AG04450 (cell line): ENCODE measurements around the gene TRIM5. TPM values are rescaled to one million over a fixed set of nuclear protein-coding genes. Genes with fewer than 3 reads are reported as not detected.

ENCODE experiments used
- CTCF ChIA-PET: fragments of 300-600, 350-600 bp; formaldehyde crosslinking; extraction: SDS; loops from one replicate; lab custom pipeline; 2022; ENCODE audit warnings: antibody characterized with exemption, inconsistent platforms; lab: Charles Lee
- POLR2A ChIA-PET: fragments of 350-600 bp; formaldehyde crosslinking; extraction: SDS; loops from one replicate; lab custom pipeline; 2021; ENCODE audit warnings: antibody characterized with exemption, inconsistent platforms; lab: Yijun Ruan, JAX
- DNase-seq: peaks from one replicate; pipeline ENCODE4 v3.0.0-alpha.2; 2011; ENCODE audit warnings: low read depth, low spot score
- H3K27ac ChIP-seq: one replicate; pipeline ENCODE4 v1.5.1; 2012; ENCODE audit warnings: low read depth, low read length, control low read depth
- H3K27me3 ChIP-seq: one replicate; pipeline ENCODE4 v1.6.0; 2012; ENCODE audit warnings: low read length; ENCODE audit not compliant: control insufficient read depth, insufficient read depth
- H3K4me3 ChIP-seq: 2 replicates; pipeline ENCODE4 v1.5.1; 2011; ENCODE audit warnings: mild to moderate bottlenecking, low read depth, low read length, control low read depth
- H3K9me3 ChIP-seq: 2 replicates; pipeline ENCODE4 v1.5.1; 2012; ENCODE audit warnings: low read length; ENCODE audit not compliant: control insufficient read depth, insufficient read depth
- CTCF ChIP-seq: IDR thresholded peaks from 2 replicates; pipeline ENCODE4 v1.5.1; 2011; ENCODE audit warnings: low read depth, low read length, control low read depth, inconsistent platforms
- polyA plus RNA-seq: library from polyadenylated mRNA; depleted of rRNA; stranded (reverse); fragments of >200 nt; gene quantifications from 2 replicates; pipeline ENCODE4 v1.2.3, GENCODE V29; 2011

The TRIM5 gene
- polyA plus RNA-seq, 1 experiment = 53.3 TPM

GRCh38 chr11:5631417-5631816, 53.5 kb downstream of the TRIM5 start:
- no peak for TF ChIP-seq CTCF
- no peak for DNase-seq
- POLR2A ChIA-PET = no interaction called here
- CTCF ChIA-PET = no interaction called here
- Histone ChIP-seq H3K27me3 (no peaks in the 10 kb centered on the region), H3K4me3 (no peak overlapping the region), H3K27ac (no peak overlapping the region), H3K9me3 (no peaks in the 10 kb centered on the region)

- no peak for TF ChIP-seq CTCF
- CTCF ChIA-PET = no interaction called here
- POLR2A ChIA-PET = no interaction called here
- Histone ChIP-seq H3K27ac (no peak overlapping the region), H3K4me3 (no peak overlapping the region), H3K9me3 (no peaks in the 10 kb centered on the region), H3K27me3 (no peaks in the 10 kb centered on the region)
- DNase-seq = no peak
Observed at GRCh38 chr11:5626196-5626595, 58.7 kb downstream of the TRIM5 start.

- CTCF ChIA-PET = interaction anchor here (1.7 kb wide), 1 partner anchor 59 kb away, joined by 5 read pairs; no protein-coding TSS in a partner anchor
- TF ChIP-seq CTCF = no peak
- H3K4me3 ChIP-seq = peak overlapping the region; percentile 70
- POLR2A ChIA-PET = no interaction called here
- no peaks in the 10 kb centered on the region for H3K27me3 ChIP-seq
- DNase-seq = no peak
- H3K9me3 ChIP-seq = no peaks in the 10 kb centered on the region
- H3K27ac ChIP-seq = no peak overlapping the region
Observed at GRCh38 chr11:5625281-5625680, 59.6 kb downstream of the TRIM5 start.

- no peak for DNase-seq
- CTCF ChIA-PET = interaction anchor here (1.7 kb wide), 1 partner anchor 59 kb away, joined by 5 read pairs; no protein-coding TSS in a partner anchor
Observed at GRCh38 chr11:5624489-5625279, 60.2 kb downstream of the TRIM5 start, which contains the start of gene TRIM34. Gene TRIM34 (plus strand): TSS chr11:5625001. CDS start chr11:5632332, 7,331 bp downstream.

More at GRCh38 chr11:5624489-5625279, 60.2 kb downstream of the TRIM5 start, which contains the start of gene TRIM34:
- H3K4me3 ChIP-seq = peak within 1 kb of the TSS; percentile 70
- no peaks in the 10 kb centered on the region for H3K9me3 ChIP-seq
- no peak within 1 kb of the TSS for H3K27ac ChIP-seq
- POLR2A ChIA-PET = no interaction called here
- TF ChIP-seq CTCF = no peak
- no peaks in the 10 kb centered on the region for H3K27me3 ChIP-seq
